BJ (cell line): ENCODE results near the gene MORN3. TPM values are rescaled to one million over a fixed set of nuclear protein-coding genes. Genes with fewer than 3 reads are reported as not detected.

Experiments
- CTCF ChIA-PET: fragments of 350-600 bp; formaldehyde crosslinking; extraction: SDS; loops from one replicate; lab custom pipeline; 2021; ENCODE audit warnings: antibody characterized with exemption, inconsistent platforms; lab: Yijun Ruan, JAX
- POLR2A ChIA-PET: fragments of 300-600 bp; sonication (Branson Sonifier 250); formaldehyde crosslinking; extraction: SDS; loops from one replicate; lab custom pipeline; 2021; ENCODE audit warnings: antibody characterized with exemption; lab: Charles Lee
- DNase-seq: peaks from one replicate; pipeline ENCODE4 v3.0.0-alpha.2; 2011; ENCODE audit warnings: low read depth
- H3K27me3 ChIP-seq: 2 replicates; pipeline ENCODE4 v1.6.0; 2011; ENCODE audit warnings: low read length; ENCODE audit not compliant: control insufficient read depth, insufficient read depth
- H3K36me3 ChIP-seq: 2 replicates; pipeline ENCODE4 v1.5.1; 2011; ENCODE audit warnings: low read length; ENCODE audit not compliant: control insufficient read depth, insufficient read depth
- H3K4me3 ChIP-seq: 2 replicates; pipeline ENCODE4 v1.5.1; 2011; ENCODE audit warnings: low read depth, mild to moderate bottlenecking, control low read depth, low read length
- CTCF ChIP-seq: IDR thresholded peaks from 2 replicates; pipeline ENCODE4 v1.5.1; 2011; ENCODE audit warnings: low read depth, mild to moderate bottlenecking, control low read depth, inconsistent platforms, low read length, moderate library complexity; ENCODE audit not compliant: insufficient read depth
- polyA plus RNA-seq: library from polyadenylated mRNA; depleted of rRNA; stranded (reverse); fragments of >200 nt; gene quantifications from 2 replicates; pipeline ENCODE4 v1.2.3, GENCODE V29; 2011

The MORN3 gene
- polyA plus RNA-seq, 1 experiment, result 0.28 TPM

GRCh38 chr12:121713793-121714192 is 44.3 kb upstream of the MORN3 start:
- no peak for TF ChIP-seq CTCF
- DNase-seq, result no peak
- POLR2A ChIA-PET, result interaction anchor here (0.6 kb wide), 1 partner anchor 409 kb away, joined by 3 read pairs; no protein-coding TSS in a partner anchor
- Histone ChIP-seq H3K27me3 (no peaks in the 10 kb centered on the region), H3K4me3 (peak overlapping the region; percentile 100), H3K36me3 (no peaks in the 10 kb centered on the region; the same call in 1 of the 2 replicates)
- CTCF ChIA-PET, result interaction anchor here (0.9 to 7.1 kb wide), 5 partner anchors 12 to 81 kb away, joined by 3 to 42 read pairs (median 6); partner anchors contain the start of gene RHOF

GRCh38 chr12:121713257-121713777 is 43.9 kb upstream of the MORN3 start:
- Histone ChIP-seq H3K4me3 (peak overlapping the region; percentile 100), H3K27me3 (no peaks in the 10 kb centered on the region), H3K36me3 (no peaks in the 10 kb centered on the region; the same call in 1 of the 2 replicates)
- no peak for TF ChIP-seq CTCF
- ChIA-PET CTCF (interaction anchor here (0.9 to 7.1 kb wide), 7 partner anchors 12 to 82 kb away, joined by 3 to 42 read pairs (median 6); partner anchors contain the start of gene RHOF), POLR2A (interaction anchor here (0.6 to 0.7 kb wide), 2 partner anchors 90 to 409 kb away, joined by 3 read pairs; no protein-coding TSS in a partner anchor)
- DNase-seq, result no peak

GRCh38 chr12:121712461-121713256 is 43.2 kb upstream of the MORN3 start, which contains the start of gene TMEM120B:
TMEM120B (plus strand) TSS chr12:121712752; CDS start chr12:121712896, 144 bp downstream.
- ChIA-PET CTCF (interaction anchor here (0.5 to 7.1 kb wide), 11 partner anchors 10 to 176 kb away, joined by 3 to 42 read pairs (median 5); partner anchors contain the start of genes PSMD9 and RHOF), POLR2A (interaction anchor here (0.6 to 0.7 kb wide), 2 partner anchors 90 to 105 kb away, joined by 3 to 4 read pairs; no protein-coding TSS in a partner anchor)
- DNase-seq, result no peak
- Histone ChIP-seq H3K4me3 (peak within 1 kb of the TSS; percentile 100), H3K36me3 (no peaks in the 10 kb centered on the region; the same call in 1 of the 2 replicates), H3K27me3 (no peaks in the 10 kb centered on the region)
- TF ChIP-seq CTCF, result no peak; the same call in 1 of the 2 replicates

GRCh38 chr12:121712190-121712460 is 42.7 kb upstream of the MORN3 start:
- Histone ChIP-seq H3K4me3 (peak overlapping the region; percentile 100), H3K27me3 (no peaks in the 10 kb centered on the region), H3K36me3 (no peaks in the 10 kb centered on the region; the same call in 1 of the 2 replicates)
- no peak for TF ChIP-seq CTCF
- ChIA-PET CTCF (interaction anchor here (0.5 to 7.1 kb wide), 10 partner anchors 10 to 176 kb away, joined by 3 to 42 read pairs (median 5); partner anchors contain the start of genes PSMD9 and RHOF), POLR2A (interaction anchor here (0.6 kb wide), 1 partner anchor 105 kb away, joined by 4 read pairs; no protein-coding TSS in a partner anchor)
- no peak for DNase-seq
